ENCODE results near the gene INPP4A.

The INPP4A gene

DNA sequence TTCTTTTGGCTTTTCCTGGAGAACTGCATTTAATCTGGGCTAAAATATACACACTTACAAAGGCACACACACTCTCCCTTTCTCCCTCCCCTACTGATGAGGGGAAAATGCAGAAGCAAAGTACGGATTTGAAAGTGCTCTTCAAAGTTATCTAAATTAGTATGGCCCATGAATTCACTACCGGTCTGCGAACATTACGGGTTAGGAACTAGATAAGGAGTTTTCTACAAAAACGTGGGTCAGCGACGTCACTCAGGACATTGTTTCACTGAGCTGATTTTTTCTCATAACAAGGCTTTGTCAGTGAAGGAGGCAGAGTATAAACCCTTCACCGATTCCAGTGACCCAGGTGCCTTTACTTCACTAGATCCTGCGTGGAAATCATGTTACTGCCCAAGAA is 116.4 kb downstream of the INPP4A start:
- Histone ChIP-seq H3K4me2 (ENCODE audit: low read length) (no peak overlapping the region), H3K79me2 (ENCODE audit: low read length) (no peaks in the 10 kb centered on the region), H3K9me3 (ENCODE audit: insufficient read depth, low read length) (no peaks in the 10 kb centered on the region), H3K4me1 (ENCODE audit: low read length) (peaks cover 13% of the 10 kb centered on the region), H2AFZ (ENCODE audit: low read depth, low read length) (no peak overlapping the region), H4K20me1 (ENCODE audit: insufficient read depth, low read length) (no peaks in the 10 kb centered on the region), H3K36me3 (replicated peaks; ENCODE audit: low read depth, low read length) (peaks cover 7% of the 10 kb centered on the region), H3K4me3 (ENCODE audit: low read length) (no peak overlapping the region), H3K27me3 (ENCODE audit: low read depth, low read length) (no peaks in the 10 kb centered on the region), H3K9ac (ENCODE audit: low read length) (no peak overlapping the region), H3K27ac (ENCODE audit: low read length) (no peak overlapping the region)
- TF ChIP-seq EZH2phosphoT487 (IDR thresholded peaks at IDR 0.05; ENCODE audit: low read depth) = no peak
- TF ChIP-seq, protein P1, sequence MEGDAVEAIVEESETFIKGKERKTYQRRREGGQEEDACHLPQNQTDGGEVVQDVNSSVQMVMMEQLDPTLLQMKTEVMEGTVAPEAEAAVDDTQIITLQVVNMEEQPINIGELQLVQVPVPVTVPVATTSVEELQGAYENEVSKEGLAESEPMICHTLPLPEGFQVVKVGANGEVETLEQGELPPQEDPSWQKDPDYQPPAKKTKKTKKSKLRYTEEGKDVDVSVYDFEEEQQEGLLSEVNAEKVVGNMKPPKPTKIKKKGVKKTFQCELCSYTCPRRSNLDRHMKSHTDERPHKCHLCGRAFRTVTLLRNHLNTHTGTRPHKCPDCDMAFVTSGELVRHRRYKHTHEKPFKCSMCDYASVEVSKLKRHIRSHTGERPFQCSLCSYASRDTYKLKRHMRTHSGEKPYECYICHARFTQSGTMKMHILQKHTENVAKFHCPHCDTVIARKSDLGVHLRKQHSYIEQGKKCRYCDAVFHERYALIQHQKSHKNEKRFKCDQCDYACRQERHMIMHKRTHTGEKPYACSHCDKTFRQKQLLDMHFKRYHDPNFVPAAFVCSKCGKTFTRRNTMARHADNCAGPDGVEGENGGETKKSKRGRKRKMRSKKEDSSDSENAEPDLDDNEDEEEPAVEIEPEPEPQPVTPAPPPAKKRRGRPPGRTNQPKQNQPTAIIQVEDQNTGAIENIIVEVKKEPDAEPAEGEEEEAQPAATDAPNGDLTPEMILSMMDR (IDR thresholded peaks at IDR 0.05; ENCODE audit: low read depth, low read length) = no peak

DNA sequence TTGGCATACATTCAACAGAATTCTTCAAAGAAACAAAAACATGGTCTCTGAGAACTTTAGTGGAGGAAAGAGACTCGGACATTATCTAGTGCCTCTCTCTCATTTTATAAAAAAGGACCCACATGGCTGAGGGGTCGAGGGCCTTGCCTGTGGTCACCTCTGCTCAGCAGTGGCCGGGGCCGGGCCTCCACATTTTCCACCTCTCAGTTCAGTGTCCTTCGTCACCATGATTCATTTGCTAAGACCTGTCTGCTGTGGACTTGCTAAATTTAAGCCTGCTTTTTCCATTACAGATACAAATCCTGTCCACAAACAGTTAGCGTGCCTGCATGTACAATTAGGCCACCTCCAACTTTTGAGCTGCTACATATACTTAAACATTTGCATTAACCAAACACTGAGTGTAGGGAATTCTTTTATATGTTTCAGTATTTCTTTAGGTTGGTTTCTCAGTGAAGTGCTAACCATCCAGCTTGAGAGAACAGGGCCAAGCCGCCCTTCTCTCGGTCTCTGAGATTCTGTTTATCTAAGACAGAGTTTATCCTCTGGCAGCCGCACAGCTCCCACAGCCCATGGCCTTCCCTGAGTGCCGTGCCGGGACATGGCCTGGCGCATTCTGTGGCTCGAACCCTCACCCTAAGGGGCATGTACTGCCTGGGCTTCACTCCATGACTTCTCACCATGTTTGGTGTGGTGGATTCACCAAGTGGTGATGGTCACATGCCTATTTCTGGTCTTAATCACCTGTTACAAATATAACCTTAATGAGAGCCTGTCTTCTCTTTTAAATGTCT is 117.4 kb downstream of the INPP4A start:
- no peak overlapping the region for H3K4me2 ChIP-seq (ENCODE audit: low read length)
- peaks cover 9% of the 10 kb centered on the region for H3K36me3 ChIP-seq (replicated peaks; ENCODE audit: low read depth, low read length)
- no peak overlapping the region for H2AFZ ChIP-seq (ENCODE audit: low read depth, low read length)
- H3K4me1 ChIP-seq (ENCODE audit: low read length) = peaks cover 2% of the 10 kb centered on the region
- no peak overlapping the region for H3K9ac ChIP-seq (ENCODE audit: low read length)
- H3K4me3 ChIP-seq (ENCODE audit: low read length) = no peak overlapping the region
- H3K27ac ChIP-seq (ENCODE audit: low read length) = no peak overlapping the region
- no peak for TF ChIP-seq EZH2phosphoT487 (IDR thresholded peaks at IDR 0.05; ENCODE audit: low read depth)
- TF ChIP-seq, protein P1 (IDR thresholded peaks at IDR 0.05; ENCODE audit: low read depth, low read length) = no peak
- no peaks in the 10 kb centered on the region for H3K27me3 ChIP-seq (ENCODE audit: low read depth, low read length)
- H3K79me2 ChIP-seq (ENCODE audit: low read length) = no peaks in the 10 kb centered on the region
- no peaks in the 10 kb centered on the region for H3K9me3 ChIP-seq (ENCODE audit: insufficient read depth, low read length)
- no peaks in the 10 kb centered on the region for H4K20me1 ChIP-seq (ENCODE audit: insufficient read depth, low read length)

DNA sequence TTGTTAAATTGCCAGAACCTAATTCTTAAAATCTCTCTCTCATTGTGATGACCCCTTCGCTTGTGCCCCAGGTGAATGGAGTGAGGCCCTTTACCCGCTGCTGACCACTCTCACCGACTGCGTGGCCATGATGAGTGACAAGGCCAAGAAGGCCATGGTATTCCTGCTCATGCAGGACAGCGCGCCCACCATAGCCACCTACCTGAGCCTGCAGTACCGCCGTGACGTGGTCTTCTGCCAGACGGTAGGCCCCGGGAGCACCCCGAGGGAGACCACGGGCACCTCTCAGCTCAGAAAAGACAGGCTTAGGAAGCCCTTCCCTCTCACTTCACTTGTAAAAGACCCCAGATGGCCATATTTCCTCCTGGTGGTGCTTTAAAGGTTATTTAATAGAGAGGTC is 118.7 kb downstream of the INPP4A start:
- no peaks in the 10 kb centered on the region for H3K79me2 ChIP-seq (ENCODE audit: low read length)
- TF ChIP-seq, protein P1 (IDR thresholded peaks at IDR 0.05; ENCODE audit: low read depth, low read length) = no peak
- no peak for TF ChIP-seq EZH2phosphoT487 (IDR thresholded peaks at IDR 0.05; ENCODE audit: low read depth)
- H2AFZ ChIP-seq (ENCODE audit: low read depth, low read length) = no peak overlapping the region
- no peaks in the 10 kb centered on the region for H4K20me1 ChIP-seq (ENCODE audit: insufficient read depth, low read length)
- H3K9me3 ChIP-seq (ENCODE audit: insufficient read depth, low read length) = no peaks in the 10 kb centered on the region
- H3K4me3 ChIP-seq (ENCODE audit: low read length) = no peak overlapping the region
- no peak overlapping the region for H3K27ac ChIP-seq (ENCODE audit: low read length)
- no peak overlapping the region for H3K9ac ChIP-seq (ENCODE audit: low read length)
- no peak overlapping the region for H3K4me2 ChIP-seq (ENCODE audit: low read length)
- no peaks in the 10 kb centered on the region for H3K27me3 ChIP-seq (ENCODE audit: low read depth, low read length)
- no peaks in the 10 kb centered on the region for H3K4me1 ChIP-seq (ENCODE audit: low read length)
- peaks cover 5% of the 10 kb centered on the region for H3K36me3 ChIP-seq (replicated peaks; ENCODE audit: low read depth, low read length)

DNA sequence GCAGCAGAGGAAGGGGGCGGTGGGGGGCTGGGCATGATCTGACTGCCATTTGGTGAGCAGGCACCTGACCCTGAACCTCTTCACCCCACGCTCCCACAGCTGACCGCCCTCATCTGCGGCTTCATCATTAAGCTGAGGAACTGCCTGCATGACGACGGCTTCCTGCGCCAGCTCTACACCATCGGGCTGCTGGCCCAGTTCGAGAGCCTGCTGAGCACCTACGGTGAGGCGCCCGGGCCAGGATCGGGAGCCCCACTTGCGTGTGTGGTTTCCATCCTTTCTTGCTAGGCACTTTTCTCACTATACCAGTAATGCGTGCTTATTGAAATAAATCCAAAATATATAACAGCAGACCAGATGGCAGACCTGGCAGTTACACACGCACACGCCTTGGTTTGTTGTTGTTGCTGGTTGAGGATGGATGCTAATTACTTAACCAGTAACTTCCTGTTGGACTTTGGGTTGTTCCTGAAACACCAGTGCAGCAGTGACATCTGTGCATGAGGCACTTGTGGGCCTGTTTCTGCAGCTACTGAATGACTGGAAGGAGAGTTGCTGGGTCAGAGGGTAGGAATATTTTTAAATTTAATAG is 120.0 kb downstream of the INPP4A start:
- no peak overlapping the region for H2AFZ ChIP-seq (ENCODE audit: low read depth, low read length)
- no peaks in the 10 kb centered on the region for H3K79me2 ChIP-seq (ENCODE audit: low read length)
- no peaks in the 10 kb centered on the region for H3K27me3 ChIP-seq (ENCODE audit: low read depth, low read length)
- no peak overlapping the region for H3K9ac ChIP-seq (ENCODE audit: low read length)
- H3K36me3 ChIP-seq (replicated peaks; ENCODE audit: low read depth, low read length) = peaks cover 8% of the 10 kb centered on the region
- H3K4me2 ChIP-seq (ENCODE audit: low read length) = no peak overlapping the region
- no peaks in the 10 kb centered on the region for H4K20me1 ChIP-seq (ENCODE audit: insufficient read depth, low read length)
- no peaks in the 10 kb centered on the region for H3K9me3 ChIP-seq (ENCODE audit: insufficient read depth, low read length)
- no peaks in the 10 kb centered on the region for H3K4me1 ChIP-seq (ENCODE audit: low read length)
- TF ChIP-seq, protein P1 (IDR thresholded peaks at IDR 0.05; ENCODE audit: low read depth, low read length) = no peak
- no peak for TF ChIP-seq EZH2phosphoT487 (IDR thresholded peaks at IDR 0.05; ENCODE audit: low read depth)
- no peak overlapping the region for H3K4me3 ChIP-seq (ENCODE audit: low read length)
- H3K27ac ChIP-seq (ENCODE audit: low read length) = no peak overlapping the region

Measured in OCI-LY3 (cell line).